Smooth muscle cell (in vitro differentiated cells): ENCODE results near the gene GARRE1. TPM values are rescaled to one million over a fixed set of nuclear protein-coding genes. Genes with fewer than 3 reads are reported as not detected.

Experiments
- DNase-seq: peaks from one replicate; lab custom pipeline; 2025; ENCODE audit not compliant: unreplicated experiment; lab: John Stamatoyannopoulos, UW
- H2AFZ ChIP-seq: fragments of 200-600 bp; sonication (generic); 2 replicates; pipeline ENCODE4 v1.6.0; 2016; ENCODE audit warnings: antibody characterized with exemption, low read depth, mild to moderate bottlenecking
- H3F3A ChIP-seq: fragments of 200-600 bp; sonication (generic); 2 replicates; pipeline ENCODE4 v1.6.0; 2017; ENCODE audit warnings: antibody characterized with exemption, low read depth
- H3K27ac ChIP-seq: fragments of 200-600 bp; sonication (generic); 2 replicates; pipeline ENCODE4 v1.5.1; 2016; ENCODE audit warnings: low read depth, mild to moderate bottlenecking
- H3K27me3 ChIP-seq: fragments of 200-600 bp; sonication (generic); 2 replicates; pipeline ENCODE4 v1.6.1; 2016; ENCODE audit warnings: low read depth, mild to moderate bottlenecking
- H3K36me3 ChIP-seq: fragments of 200-600 bp; sonication (generic); 2 replicates; pipeline ENCODE4 v1.5.1; 2016; ENCODE audit warnings: low read depth
- H3K4me1 ChIP-seq: fragments of 200-600 bp; sonication (generic); 2 replicates; pipeline ENCODE4 v1.5.1; 2016; ENCODE audit warnings: low read depth
- H3K4me2 ChIP-seq: fragments of 200-600 bp; sonication (generic); 2 replicates; pipeline ENCODE4 v1.6.0; 2016; ENCODE audit warnings: mild to moderate bottlenecking
- H3K4me3 ChIP-seq: fragments of 200-600 bp; sonication (generic); 2 replicates; pipeline ENCODE4 v1.5.1; 2016; ENCODE audit warnings: mild to moderate bottlenecking
- H3K79me2 ChIP-seq: fragments of 200-600 bp; sonication (generic); 2 replicates; pipeline ENCODE4 v1.6.0; 2016; ENCODE audit warnings: low read depth, mild to moderate bottlenecking
- H3K9ac ChIP-seq: fragments of 200-600 bp; sonication (generic); 2 replicates; pipeline ENCODE4 v1.6.0; 2016; ENCODE audit warnings: low read depth
- H3K9me3 ChIP-seq: fragments of 200-600 bp; sonication (generic); replicated peaks from 2 replicates; pipeline ENCODE4 v1.5.1; 2016; ENCODE audit warnings: low read depth
- H4K20me1 ChIP-seq: fragments of 200-600 bp; sonication (generic); 2 replicates; pipeline ENCODE4 v1.6.0; 2016; ENCODE audit warnings: low read depth
- CTCF ChIP-seq: fragments of 200-600 bp; sonication (generic); IDR thresholded peaks from 2 replicates; pipeline ENCODE4 v1.5.1; 2017; ENCODE audit warnings: borderline replicate concordance, mild to moderate bottlenecking, antibody characterized with exemption; ENCODE audit not compliant: insufficient read depth, poor library complexity, severe bottlenecking
- WGBS: methylation state at CpG from one replicate; pipeline ENCODE4 v1.1.7; 2016; ENCODE audit warnings: low lambda C conversion rate; 5-methylcytosine and 5-hydroxymethylcytosine counted together
- polyA plus RNA-seq: library from polyadenylated mRNA; unstranded; fragments of >200 nt; fragmentation: Nextera tagmentation; extraction: Ambion mirVana; gene quantifications from 2 replicates; pipeline ENCODE4 v1.2.1, GENCODE V29; 2016
- total RNA-seq: library from RNA; depleted of rRNA; stranded (reverse); fragments of >200 nt; gene quantifications from 2 replicates; pipeline ENCODE4 v1.2.3, GENCODE V29; 2014

GARRE1 gene
- total and polyA plus RNA-seq, 2 experiments from 2014 or later: 7.0 to 15.6 TPM

GRCh38 chr19:34261334-34262109 is 7.2 kb downstream of the GARRE1 start:
- H3K9ac ChIP-seq: no peak overlapping the region
- no peak overlapping the region for H3K4me3 ChIP-seq
- H3K4me2 ChIP-seq: peak overlapping the region; percentile 47

GRCh38 chr19:34263745-34264237 is 9.4 kb downstream of the GARRE1 start:
- H3K36me3 ChIP-seq: no peaks in the 10 kb centered on the region
- H3F3A ChIP-seq: no peaks in the 10 kb centered on the region
- no peak overlapping the region for H3K9ac ChIP-seq
- 96% methylated on average over 8 of the region's 8 CpGs for WGBS
- H3K27me3 ChIP-seq: no peaks in the 10 kb centered on the region
- TF ChIP-seq CTCF: no peak
- no peak overlapping the region for H3K27ac ChIP-seq
- H3K4me2 ChIP-seq: no peak overlapping the region
- DNase-seq: no peak
- H3K9me3 ChIP-seq: no peaks in the 10 kb centered on the region
- no peak overlapping the region for H3K4me3 ChIP-seq
- peaks cover 85% of the 10 kb centered on the region for H3K79me2 ChIP-seq
- H2AFZ ChIP-seq: no peak overlapping the region
- H3K4me1 ChIP-seq: peaks cover 8% of the 10 kb centered on the region
- peaks cover 42% of the 10 kb centered on the region for H4K20me1 ChIP-seq

More at GRCh38 chr19:34261334-34262109, 7.2 kb downstream of the GARRE1 start:
- peaks cover 86% of the 10 kb centered on the region for H3K79me2 ChIP-seq
- 87% methylated on average over 6 of the region's 6 CpGs for WGBS
- no peak overlapping the region for H2AFZ ChIP-seq
- peaks cover 8% of the 10 kb centered on the region for H3K4me1 ChIP-seq
- no peak for DNase-seq
- H3K27ac ChIP-seq: no peak overlapping the region
- TF ChIP-seq CTCF: no peak
- no peaks in the 10 kb centered on the region for H3K27me3 ChIP-seq
- no peaks in the 10 kb centered on the region for H3F3A ChIP-seq
- no peaks in the 10 kb centered on the region for H3K9me3 ChIP-seq
- H4K20me1 ChIP-seq: peaks cover 56% of the 10 kb centered on the region
- H3K36me3 ChIP-seq: no peaks in the 10 kb centered on the region

- H3K9ac ChIP-seq: no peak overlapping the region
- H3K4me3 ChIP-seq: no peak overlapping the region
- H3K9me3 ChIP-seq: no peaks in the 10 kb centered on the region
- H2AFZ ChIP-seq: no peak overlapping the region
- peaks cover 16% of the 10 kb centered on the region for H3K4me1 ChIP-seq
- 75% methylated on average over 6 of the region's 6 CpGs for WGBS
- no peaks in the 10 kb centered on the region for H3K27me3 ChIP-seq
- peaks cover 76% of the 10 kb centered on the region for H3K79me2 ChIP-seq
- no peaks in the 10 kb centered on the region for H3F3A ChIP-seq
- TF ChIP-seq CTCF: no peak
- H4K20me1 ChIP-seq: peaks cover 27% of the 10 kb centered on the region
- H3K27ac ChIP-seq: no peak overlapping the region
- no peak for DNase-seq
- no peak overlapping the region for H3K4me2 ChIP-seq
- H3K36me3 ChIP-seq: no peaks in the 10 kb centered on the region
Measured at GRCh38 chr19:34265221-34265650, 10.9 kb downstream of the GARRE1 start.
